Measurements from ENCODE around the gene CMKLR1.

CMKLR1 gene

DNA sequence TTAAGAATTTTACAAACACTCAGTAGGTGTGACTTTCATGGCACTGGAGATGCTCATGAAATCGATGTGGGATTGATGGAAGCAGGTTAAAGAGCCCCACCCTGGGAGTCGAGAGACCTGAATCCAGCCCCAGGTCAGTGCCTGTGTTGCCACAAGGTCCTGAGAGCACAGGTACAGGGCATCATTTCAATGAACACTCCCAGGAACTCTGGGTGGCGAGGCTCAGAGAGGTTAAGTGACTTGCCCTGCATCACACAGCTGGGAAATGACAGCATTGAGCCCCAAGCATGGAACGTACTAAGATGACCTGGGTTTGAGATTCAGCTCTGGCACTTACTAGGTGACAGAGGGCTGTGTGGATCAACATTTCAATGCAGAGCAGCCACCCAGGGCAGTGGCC, 98.2 kb downstream of the CMKLR1 start:
- DNase-seq (ENCODE audit: extremely low spot score, insufficient read length, low read depth) (no peak), FAIRE-seq (no peak)

DNA sequence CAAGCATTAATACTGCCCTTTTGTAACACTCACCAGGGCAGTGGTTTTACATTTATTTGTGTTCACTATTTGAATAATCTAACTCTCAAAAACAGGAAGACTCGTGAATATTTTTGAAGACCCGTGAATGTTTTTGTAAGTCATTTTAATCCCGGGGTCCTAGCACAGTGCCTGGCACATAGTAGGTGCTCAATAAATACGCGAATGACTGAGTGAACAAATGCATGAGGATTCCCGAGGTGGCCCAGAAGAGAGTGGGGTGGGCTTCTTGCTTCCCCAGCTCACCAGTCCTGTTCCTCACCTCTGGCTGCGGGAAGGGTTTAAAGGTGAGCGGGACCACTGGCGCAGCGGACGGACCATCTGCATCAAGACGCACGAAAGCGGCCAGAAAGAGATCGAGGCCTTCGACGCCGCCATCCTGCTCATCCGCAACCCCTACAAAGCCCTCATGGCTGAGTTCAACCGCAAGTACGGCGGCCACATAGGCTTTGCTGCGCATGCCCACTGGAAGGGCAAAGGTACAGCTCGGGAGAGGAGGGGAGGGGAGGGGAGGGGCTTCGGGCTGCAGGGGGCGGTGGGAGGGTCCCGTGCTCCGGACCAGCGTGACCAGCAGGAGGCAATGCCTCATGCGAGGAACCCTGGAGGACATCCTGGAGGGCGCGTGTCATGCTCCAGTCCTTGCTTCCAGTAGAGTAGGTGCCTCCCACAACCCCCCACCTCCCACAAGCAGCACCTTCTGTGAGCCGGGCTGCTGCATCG, 98.9 kb downstream of the CMKLR1 start:
- DNase-seq (ENCODE audit: extremely low spot score, insufficient read length, low read depth) = no peak
- FAIRE-seq = no peak

GRCh38 chr12:108239378-108239777, 99.7 kb downstream of the CMKLR1 start:
- FAIRE-seq (no peak), DNase-seq (ENCODE audit: extremely low spot score, insufficient read length, low read depth) (no peak)

GRCh38 chr12:108238474-108238873, 100.6 kb downstream of the CMKLR1 start:
- FAIRE-seq (no peak), DNase-seq (ENCODE audit: extremely low spot score, insufficient read length, low read depth) (no peak)
